ENCODE measurements around the gene SNX17.
"Not testable (repeated sequence)": the region's sequence is repeated elsewhere in the genome, so short reads cannot be mapped to it uniquely, and the experiment has no call there.

SNX17 gene

GRCh38 chr2:27398962-27399361 lies 28.5 kb downstream of the SNX17 start:
- in situ Hi-C loops (cut with MboI; ENCODE audit: low sequenced_read_pairs): no loop called here

GRCh38 chr2:27400348-27401135 lies 30.1 kb downstream of the SNX17 start:
- in situ Hi-C loops (cut with MboI; ENCODE audit: low sequenced_read_pairs): no loop called here

- in situ Hi-C loops (cut with MboI; ENCODE audit: low sequenced_read_pairs): no loop called here
These were observed 37.5 kb downstream of the SNX17 start for GRCh38 chr2:27407798-27408491.

GRCh38 chr2:27408601-27409320 lies 38.3 kb downstream of the SNX17 start:
- in situ Hi-C loops (cut with MboI; ENCODE audit: low sequenced_read_pairs): no loop called here

DNA sequence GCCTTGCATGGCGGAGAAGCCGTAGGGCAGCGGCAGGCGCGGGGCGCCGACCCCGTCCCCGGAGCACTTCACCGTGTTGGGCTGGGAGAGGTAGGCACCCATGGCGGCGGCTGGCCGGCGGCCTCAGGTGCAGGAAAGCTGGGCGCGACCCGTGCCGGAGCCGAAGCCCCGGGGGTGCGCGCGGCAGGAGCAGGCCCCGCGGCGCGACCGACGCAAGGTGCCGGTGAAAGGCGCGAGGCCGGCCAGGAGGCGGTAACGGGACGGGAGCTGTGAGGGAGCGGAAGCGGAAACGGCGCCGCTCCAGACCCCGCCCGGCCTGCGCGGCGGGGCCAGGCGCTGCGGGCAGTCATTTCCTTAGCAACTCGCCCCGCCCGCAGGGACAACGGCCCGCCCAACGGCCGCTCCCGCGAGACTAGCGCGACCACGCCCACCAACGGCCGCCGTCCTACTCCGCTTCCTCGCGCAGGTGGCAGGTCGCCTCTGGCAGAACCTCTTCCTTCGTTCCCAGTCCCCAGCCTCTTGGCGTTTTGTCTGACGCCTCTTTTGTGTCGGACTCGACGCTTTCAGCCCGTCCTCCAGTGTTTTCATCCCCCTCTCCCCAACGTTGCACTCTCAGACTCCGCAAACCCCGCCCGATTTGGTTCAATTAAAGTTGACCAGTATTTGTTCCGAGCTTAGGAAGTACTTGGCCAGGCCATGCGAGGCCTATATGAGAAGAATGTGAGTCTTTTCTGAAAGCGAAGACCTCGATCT lies 39.1 kb downstream of the SNX17 start, which contains the start of gene PPM1G:
Gene PPM1G, minus strand, starts transcription at position 271 of the 753 bp plus-strand sequence. Its CDS starts 169 bp downstream, at position 102.
- in situ Hi-C loops (cut with MboI; ENCODE audit: low sequenced_read_pairs): no loop called here

DNA sequence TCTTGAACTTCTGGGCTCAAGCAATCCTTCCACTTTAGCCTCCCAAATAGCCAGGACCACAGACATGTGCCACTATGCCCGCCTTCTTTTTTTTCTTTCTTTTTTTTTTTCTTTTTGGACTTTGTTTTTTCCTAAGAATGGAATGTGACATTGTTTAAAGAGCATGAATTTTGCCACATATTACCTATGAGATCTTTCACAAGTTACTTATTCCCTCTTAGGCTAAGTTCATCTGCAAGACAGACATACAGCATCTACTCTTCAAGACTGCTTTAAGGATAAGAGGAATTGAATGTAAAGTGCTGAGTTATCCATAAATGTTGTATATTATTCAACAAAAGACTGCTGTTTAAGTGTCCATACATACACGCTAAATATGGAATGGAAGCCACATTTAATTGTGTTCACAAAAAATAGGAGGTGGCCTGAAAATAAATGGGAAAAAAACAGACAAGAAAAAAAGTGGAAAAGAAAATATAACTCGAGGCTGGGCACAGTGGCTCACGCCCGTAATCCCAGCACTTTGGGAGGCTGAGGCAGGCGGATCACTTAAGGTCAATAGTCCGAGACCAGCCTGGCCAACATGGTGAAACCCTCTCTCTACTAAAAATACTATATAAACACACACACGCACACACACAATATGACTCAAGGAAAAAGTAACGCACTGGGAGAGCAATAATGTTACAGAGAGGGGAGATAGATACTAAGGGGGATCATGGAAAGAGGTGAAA lies 42.2 kb downstream of the SNX17 start:
- in situ Hi-C loops (cut with MboI; ENCODE audit: low sequenced_read_pairs): no loop called here

DNA sequence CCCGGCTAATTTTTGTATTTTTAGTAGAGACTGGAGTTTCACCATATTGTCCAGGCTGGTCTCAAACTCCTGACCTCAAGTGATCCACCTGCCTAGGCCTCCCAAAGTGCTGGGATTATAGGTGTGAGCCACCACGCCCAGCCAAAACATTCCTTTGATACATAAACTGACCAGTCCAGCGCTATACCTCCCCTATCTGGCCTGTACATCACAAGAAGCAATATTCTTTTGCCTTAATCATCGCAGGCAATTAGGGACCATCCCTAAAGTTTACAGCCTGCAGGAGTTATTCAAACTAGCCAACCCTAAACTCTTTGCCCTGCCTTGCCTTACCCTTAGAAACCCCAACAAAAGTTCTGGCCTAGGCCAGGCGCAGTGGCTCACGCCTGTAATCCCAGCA lies 45.7 kb downstream of the SNX17 start:
- in situ Hi-C loops (cut with MboI; ENCODE audit: low sequenced_read_pairs): no loop called here

- in situ Hi-C loops (cut with MboI; ENCODE audit: low sequenced_read_pairs): no loop called here
These were observed 50.6 kb downstream of the SNX17 start for GRCh38 chr2:27420996-27421395.

GRCh38 chr2:27421660-27422250 lies 51.3 kb downstream of the SNX17 start:
- in situ Hi-C loops (cut with MboI; ENCODE audit: low sequenced_read_pairs): no loop called here

DNA sequence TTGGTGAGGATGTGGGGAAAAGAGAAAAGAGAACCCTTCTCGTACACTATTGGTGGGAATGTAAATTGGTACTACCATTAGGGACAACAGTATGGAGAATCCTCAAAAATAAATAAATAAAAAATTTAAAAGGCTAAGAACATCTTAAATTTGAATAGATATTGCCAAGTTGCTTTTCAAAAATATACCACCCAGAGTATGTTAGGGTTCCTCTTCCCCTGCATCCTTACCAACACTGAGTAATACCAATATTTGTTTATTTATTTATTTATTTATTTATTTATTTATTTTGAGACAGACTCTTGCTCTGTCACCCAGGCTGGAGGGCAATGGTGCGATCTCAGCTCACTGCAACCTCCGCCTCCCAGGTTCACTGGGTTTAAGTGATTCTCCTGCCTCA lies 52.5 kb downstream of the SNX17 start:
- in situ Hi-C loops (cut with MboI; ENCODE audit: low sequenced_read_pairs): no loop called here

- in situ Hi-C loops (cut with MboI; ENCODE audit: low sequenced_read_pairs): not testable (repeated sequence)
These were observed 54.6 kb downstream of the SNX17 start for GRCh38 chr2:27425039-27425438.

Data from hTERT RPE-1 (cell line).